Left ventricle myocardium superior (tissue), 1 donor: ENCODE data around the gene ACTR10. TPM values are rescaled to one million over a fixed set of nuclear protein-coding genes. Genes with fewer than 3 reads are reported as not detected.

Source experiments
- ATAC-seq: fragments of 200-7000 bp; cut with Tn5 transposase; one replicate; pipeline ENCODE4 v1.9.1; 2020; ENCODE audit warnings: mild to moderate bottlenecking, moderate library complexity
- DNase-seq: peaks from one replicate; pipeline ENCODE4 v3.0.0-alpha.2; 2020
- intact Hi-C: fragments of 100-400 bp; cut with micrococcal nuclease; formaldehyde crosslinking; loops from one replicate; pipeline ENCODE4 v1.11.0; 2022
- total RNA-seq: library from RNA; stranded (reverse); fragmentation: NEBNext Ultra II Directional; extraction: Animal tissue kit (Norgen Biotek cat#: 25700); gene quantifications from one replicate; pipeline ENCODE4 v1.2.1, GENCODE V29; 2021
- donor health status: DM: no; HTN: yes; CAD: no; lungs with severe emphysema.

The ACTR10 gene
- total RNA-seq, 1 donor from 2014 or later: 77.2 TPM

DNA sequence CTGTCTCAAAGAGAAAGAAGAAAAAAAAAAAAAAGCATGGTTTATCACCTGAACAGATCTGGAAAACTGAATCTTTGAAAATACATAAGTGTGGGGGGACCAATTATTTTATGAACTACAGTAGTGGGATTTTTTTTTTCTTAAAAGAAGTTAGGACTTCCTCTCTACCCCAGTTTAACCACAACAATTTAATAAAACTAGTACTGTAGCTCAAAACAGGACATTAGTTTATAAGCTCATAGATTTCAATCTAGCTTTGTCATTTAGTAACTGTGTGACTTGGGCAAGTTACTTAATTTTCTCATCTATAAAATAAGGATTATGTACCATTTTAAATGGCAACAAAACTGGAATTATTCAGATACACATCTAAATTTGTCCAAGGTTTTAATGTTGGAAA is 74.9 kb downstream of the ACTR10 start:
- DNase-seq (no peak), ATAC-seq (no peak)
- intact Hi-C loops: no loop called here

DNA sequence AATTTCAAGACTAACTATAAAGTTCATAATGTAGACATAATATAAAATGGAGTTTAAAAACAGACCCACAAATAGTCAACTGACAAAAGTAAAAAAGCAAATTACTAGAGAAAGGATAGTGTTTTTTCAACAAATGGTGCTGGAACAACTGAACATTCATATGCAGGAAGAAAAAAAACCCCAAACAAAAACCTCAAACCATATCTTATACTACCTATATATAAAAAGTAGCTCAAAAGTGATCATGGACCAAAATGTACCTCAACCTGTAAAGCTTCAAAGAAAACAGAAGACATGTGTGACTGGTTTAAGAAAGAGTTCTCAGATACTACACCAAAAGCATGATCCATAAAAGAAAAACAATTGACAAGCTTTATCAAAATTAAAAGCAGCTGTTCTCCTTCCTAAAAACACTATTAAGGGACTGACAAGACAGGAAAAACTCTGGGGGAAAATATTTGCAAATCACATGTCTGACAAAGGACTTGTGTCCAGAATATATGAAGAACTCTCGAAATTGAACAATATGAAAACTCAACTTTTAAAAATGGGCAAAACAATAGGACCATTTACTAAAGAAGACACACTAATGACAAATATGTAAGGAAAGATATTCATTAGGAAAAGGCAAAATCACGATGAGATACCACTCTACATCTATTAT is 75.7 kb downstream of the ACTR10 start:
- intact Hi-C loops: no loop called here
- ATAC-seq (no peak), DNase-seq (no peak)

DNA sequence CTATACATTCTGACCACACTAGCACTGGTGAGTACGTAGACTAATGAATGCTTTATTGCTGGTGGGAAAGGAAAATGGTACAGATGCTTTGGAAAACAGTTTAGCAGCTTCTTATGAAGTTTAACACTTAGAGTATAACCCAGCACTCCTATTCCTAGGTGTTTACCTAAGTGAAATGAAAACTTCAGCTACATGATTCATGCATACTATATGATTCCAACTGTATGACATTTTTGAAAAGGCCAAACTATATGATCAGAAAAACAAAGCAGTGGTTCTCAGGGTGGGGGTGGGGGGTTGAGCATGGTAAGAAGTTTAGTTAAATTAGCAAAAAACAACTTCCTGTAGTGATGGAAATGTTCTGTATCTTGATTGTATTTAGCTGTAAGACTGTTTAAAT is 76.3 kb downstream of the ACTR10 start:
- DNase-seq (no peak), ATAC-seq (no peak)
- intact Hi-C loops: no loop called here

DNA sequence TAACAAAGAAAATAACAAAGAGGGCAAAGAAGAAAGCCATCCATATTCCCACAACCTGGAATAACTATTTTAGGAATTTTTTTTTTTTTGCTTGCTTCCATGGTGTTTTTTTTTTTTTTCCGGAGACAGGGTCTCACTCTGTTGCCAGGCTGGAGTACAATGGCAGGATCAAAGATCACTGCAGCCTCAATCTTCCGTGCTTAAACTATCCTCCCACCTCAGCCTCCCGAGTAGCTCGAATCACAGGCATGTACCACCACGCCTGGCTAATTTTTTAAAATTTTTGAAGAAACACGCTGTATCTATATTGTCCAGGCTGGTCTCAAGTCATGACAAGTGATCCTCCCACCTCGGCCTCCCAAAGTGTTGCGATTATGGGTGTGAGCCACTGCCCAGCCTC is 78.2 kb downstream of the ACTR10 start:
- intact Hi-C loops: no loop called here
- no peak for ATAC-seq
- DNase-seq: no peak

DNA sequence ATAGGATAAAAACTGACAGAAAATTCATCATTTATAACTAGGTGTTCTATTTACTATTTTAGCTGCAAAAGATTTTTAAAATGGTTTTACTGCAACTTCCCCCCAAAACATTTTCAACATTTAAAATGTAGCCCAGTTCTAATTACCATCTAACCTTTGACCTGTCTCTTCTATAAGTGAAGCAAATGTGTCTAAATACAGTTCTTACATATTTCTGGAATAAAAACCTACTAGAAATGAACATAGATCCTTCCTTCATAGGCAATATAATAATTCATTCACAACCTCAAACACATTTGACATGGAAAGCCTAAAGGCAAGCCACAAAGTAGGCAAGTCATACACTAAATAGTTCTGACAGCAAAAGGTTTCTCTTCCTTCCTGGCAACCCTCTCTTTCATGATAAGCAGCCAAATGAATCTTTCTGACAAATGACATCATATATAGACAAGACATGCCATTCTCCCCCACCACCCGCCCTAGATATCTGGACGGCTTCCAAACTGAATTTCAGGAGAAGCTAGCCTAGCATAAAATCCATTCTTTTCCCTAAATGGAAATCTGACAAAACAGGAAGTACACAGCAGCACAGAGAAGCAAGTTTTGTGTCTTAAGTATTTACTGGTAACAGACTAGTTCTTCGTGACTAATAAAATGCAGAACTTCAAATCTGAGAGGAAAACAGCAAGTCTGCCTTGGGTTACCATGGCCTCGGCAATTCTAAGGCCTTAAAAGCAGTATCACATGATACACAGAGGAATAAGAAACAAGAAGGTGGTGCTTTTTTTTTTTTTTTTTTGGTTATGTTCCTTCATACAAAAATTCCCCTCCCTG is 81.2 kb downstream of the ACTR10 start:
- ATAC-seq (peak; percentile 66), DNase-seq (no peak)
- intact Hi-C loops: no loop called here

DNA sequence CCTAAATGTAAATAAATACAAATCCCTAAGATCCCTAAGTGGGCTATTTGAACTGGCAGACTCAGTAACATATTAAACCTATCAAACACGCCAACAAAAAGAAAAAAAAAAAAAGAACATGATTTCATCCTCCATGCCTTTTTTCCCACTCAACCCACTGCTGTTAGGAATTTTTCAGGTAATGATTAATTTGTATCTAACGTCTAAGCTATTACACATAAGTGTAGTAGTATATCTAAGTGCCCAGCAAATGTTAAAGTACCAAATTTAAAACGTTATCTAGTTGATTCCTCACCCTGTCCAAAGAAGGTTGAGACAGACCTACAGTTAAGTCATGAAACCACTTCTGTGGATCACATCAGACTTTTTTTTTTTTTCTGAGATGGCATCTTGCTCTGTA is 82.0 kb downstream of the ACTR10 start:
- intact Hi-C loops: no loop called here
- peak; percentile 8 for ATAC-seq

DNA sequence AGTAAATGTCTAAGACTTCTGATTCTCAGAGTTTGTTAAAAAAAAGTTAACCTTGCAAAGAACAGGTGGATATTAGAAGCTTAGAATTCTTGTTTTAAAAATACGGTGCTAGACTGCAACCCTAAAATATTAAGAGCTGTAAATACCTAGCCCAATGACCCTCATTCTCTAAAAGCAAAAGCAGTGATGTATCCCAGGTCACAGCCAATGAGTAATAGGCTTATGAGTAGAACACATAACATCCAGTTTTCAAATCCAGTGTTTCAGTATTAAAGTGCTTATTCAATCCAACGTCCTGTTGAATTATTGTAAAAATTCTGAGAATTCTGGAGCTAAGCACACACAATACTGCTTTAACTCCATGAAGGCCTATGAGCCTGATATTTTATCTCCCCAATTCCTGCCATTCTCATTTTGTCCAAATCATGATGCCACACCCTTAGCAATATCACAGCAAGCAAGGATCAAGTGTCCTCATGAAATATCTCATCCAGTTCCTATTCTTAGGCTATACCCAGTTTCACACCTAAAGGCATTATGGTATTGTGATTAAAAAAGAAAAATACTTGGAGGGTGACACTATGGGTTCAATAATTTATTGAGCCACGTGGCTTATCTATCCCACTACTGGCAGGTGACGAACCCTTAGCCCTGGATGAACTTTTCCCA is 83.1 kb downstream of the ACTR10 start:
- ATAC-seq (peak; percentile 18), DNase-seq (no peak)
- intact Hi-C loops: no loop called here

More for the DNA sequence above, 82.0 kb downstream of the ACTR10 start:
- no peak for DNase-seq

DNA sequence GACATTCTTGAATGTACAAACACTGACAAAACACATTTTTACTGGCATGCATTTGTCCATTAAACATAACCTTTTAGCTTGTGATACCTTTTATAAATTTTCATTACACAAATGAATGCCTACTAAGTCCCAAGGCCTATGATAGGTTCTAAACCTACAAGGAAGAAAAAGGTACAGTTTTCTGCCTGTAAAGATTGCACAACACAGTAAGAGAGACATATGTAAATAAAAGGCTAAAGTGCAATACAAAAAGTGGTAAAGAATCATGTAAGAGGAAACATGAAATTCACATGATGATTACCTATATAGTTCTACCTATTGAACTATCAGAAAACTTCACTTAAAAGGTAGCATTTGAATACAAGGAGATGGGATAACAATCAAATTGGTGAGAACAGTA is 83.8 kb downstream of the ACTR10 start:
- intact Hi-C loops: no loop called here
- no peak for DNase-seq
- no peak for ATAC-seq

DNA sequence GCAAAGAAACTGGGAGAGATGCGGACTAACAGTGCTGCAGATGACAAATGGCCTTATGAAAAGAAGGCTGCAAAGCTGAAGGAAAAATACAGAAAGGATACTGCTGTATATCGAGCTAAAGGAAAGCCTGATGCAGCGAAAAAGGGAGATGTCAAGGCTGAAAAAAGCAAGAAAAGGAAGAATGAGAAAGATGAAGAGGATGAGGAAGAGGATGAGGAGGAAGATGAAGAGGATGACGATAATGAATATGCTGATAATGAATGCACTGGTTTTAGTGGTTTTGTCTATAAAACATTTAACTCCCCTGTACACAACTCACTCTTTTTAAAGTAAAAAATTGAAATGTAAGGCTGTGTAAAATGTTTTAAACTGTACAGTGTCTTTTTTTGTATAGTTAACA is 85.2 kb downstream of the ACTR10 start:
- intact Hi-C loops: no loop called here
- ATAC-seq (no peak), DNase-seq (no peak)

Other genes with a start within 250 kb of the ACTR10 start
- gene ARMH4, start 47.9 kb upstream of the ACTR10 start, total RNA-seq: 8.4 TPM
- 163 TPM for gene PSMA3, start 44.7 kb downstream of the ACTR10 start, total RNA-seq
- gene ARID4A, start 98.4 kb downstream of the ACTR10 start, total RNA-seq: 16.4 TPM
- not detected for gene TOMM20L, start 195.8 kb downstream of the ACTR10 start, total RNA-seq
- gene TIMM9, start 227.4 kb downstream of the ACTR10 start, total RNA-seq: 29.9 TPM
- gene KIAA0586, start 227.6 kb downstream of the ACTR10 start, total RNA-seq: 12.0 TPM